ENCODE data around the gene STK17B.

The STK17B gene

DNA sequence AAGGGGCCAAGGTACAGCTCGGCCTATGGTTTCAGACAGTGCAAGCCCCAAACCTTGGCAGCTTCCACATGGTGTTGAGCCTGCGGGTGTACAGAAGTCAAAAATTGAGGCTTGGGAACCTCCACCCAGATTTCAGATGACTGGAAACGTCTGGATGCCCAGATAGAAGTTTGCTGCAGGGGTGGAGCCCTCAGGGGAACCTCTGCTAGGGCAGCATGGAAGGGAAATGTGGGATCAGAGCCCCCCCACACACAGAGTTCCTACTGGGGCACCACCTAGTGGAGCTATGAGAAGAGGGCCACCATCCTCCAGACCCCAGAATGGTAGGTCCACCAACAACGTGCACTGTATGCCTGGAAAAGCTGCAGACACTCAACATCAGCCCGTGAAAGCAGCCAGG lies 87.8 kb downstream of the STK17B start:
- no peak overlapping the region for H3K4me3 ChIP-seq (ENCODE audit: low read length)
- peaks cover 14% of the 10 kb centered on the region; the same call in 1 of the 2 replicates for H3K9me3 ChIP-seq (ENCODE audit: control insufficient read depth, insufficient read depth, low read length)
- H3F3A ChIP-seq (ENCODE audit: control insufficient read depth, insufficient read depth): no peaks in the 10 kb centered on the region
- no peaks in the 10 kb centered on the region for H3K36me3 ChIP-seq (ENCODE audit: control insufficient read depth, low read length)
- H3K4me1 ChIP-seq (ENCODE audit: control insufficient read depth, low read length): peaks cover 6% of the 10 kb centered on the region
- TF ChIP-seq, protein P1, sequence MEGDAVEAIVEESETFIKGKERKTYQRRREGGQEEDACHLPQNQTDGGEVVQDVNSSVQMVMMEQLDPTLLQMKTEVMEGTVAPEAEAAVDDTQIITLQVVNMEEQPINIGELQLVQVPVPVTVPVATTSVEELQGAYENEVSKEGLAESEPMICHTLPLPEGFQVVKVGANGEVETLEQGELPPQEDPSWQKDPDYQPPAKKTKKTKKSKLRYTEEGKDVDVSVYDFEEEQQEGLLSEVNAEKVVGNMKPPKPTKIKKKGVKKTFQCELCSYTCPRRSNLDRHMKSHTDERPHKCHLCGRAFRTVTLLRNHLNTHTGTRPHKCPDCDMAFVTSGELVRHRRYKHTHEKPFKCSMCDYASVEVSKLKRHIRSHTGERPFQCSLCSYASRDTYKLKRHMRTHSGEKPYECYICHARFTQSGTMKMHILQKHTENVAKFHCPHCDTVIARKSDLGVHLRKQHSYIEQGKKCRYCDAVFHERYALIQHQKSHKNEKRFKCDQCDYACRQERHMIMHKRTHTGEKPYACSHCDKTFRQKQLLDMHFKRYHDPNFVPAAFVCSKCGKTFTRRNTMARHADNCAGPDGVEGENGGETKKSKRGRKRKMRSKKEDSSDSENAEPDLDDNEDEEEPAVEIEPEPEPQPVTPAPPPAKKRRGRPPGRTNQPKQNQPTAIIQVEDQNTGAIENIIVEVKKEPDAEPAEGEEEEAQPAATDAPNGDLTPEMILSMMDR (IDR thresholded peaks at IDR 0.05; ENCODE audit: low read depth, low read length, poor library complexity, severe bottlenecking): no peak
- TF ChIP-seq EZH2phosphoT487 (IDR thresholded peaks at IDR 0.05; ENCODE audit: borderline replicate concordance, low read length): no peak
- H3K27me3 ChIP-seq (ENCODE audit: control insufficient read depth, low read length): no peaks in the 10 kb centered on the region
- no peaks in the 10 kb centered on the region for H3K79me2 ChIP-seq (ENCODE audit: control insufficient read depth, low read length)
- no peaks in the 10 kb centered on the region for H3K9me2 ChIP-seq (replicated peaks; ENCODE audit: control insufficient read depth, low read length)
- no peak overlapping the region for H3K4me2 ChIP-seq (ENCODE audit: low read length)
- no peak overlapping the region for H3K27ac ChIP-seq (ENCODE audit: low read depth, low read length)
- no peaks in the 10 kb centered on the region for H4K20me1 ChIP-seq (ENCODE audit: control insufficient read depth, insufficient read depth, low read depth, low read length)
